Thyroid gland (tissue), 4 donors: ENCODE data around the gene ZNF18. TPM values are rescaled to one million over a fixed set of nuclear protein-coding genes. Genes with fewer than 3 reads are reported as not detected.
A peak's percentile ranks its signal among the peaks of the same experiment; 100 is the strongest.

Experiments used
- DNase-seq, 2 donors: peaks; one replicate each; pipeline ENCODE4 v3.0.0-alpha.2; 2019
- H3K27ac ChIP-seq, 3 donors: fragments of 200-600 bp; sonication (generic); 1 replicate in 2 of 3; 2 replicates in 1 of 3; pipeline ENCODE4 v1.5.1; 2016 to 2019; ENCODE audit warnings: mild to moderate bottlenecking in 1 of 3, moderate library complexity in 1 of 3
- H3K27me3 ChIP-seq: fragments of 200-600 bp; sonication (generic); one replicate; pipeline ENCODE4 v1.5.1; 2019
- H3K36me3 ChIP-seq, 2 donors: fragments of 200-600 bp; sonication (generic); one replicate each; pipeline ENCODE4 v1.5.1; 2016 to 2019
- H3K4me1 ChIP-seq, 2 donors: fragments of 200-600 bp; sonication (generic); one replicate each; pipeline ENCODE4 v1.5.1; 2017 to 2019
- H3K4me3 ChIP-seq, 3 donors: fragments of 200-600 bp; sonication (generic); replicated peaks in 1 of 3; 1 replicate in 2 of 3; 2 replicates in 1 of 3; pipeline ENCODE4 v1.5.1; 2016; ENCODE audit warnings: mild to moderate bottlenecking in 1 of 3
- H3K9me3 ChIP-seq: fragments of 200-600 bp; sonication (generic); one replicate; pipeline ENCODE4 v1.5.1; 2017
- POLR2A ChIP-seq, 2 donors: fragments of 450-650 bp; IDR thresholded peaks; one replicate each; pipeline ENCODE4 v1.6.1; 2017; ENCODE audit warnings: antibody characterized with exemption in 2 of 2, mild to moderate bottlenecking in 2 of 2, moderate library complexity in 1 of 2
- WGBS, 2 donors: methylation state at CpG; one replicate each; pipeline ENCODE4 v1.1.5; 2017; 5-methylcytosine and 5-hydroxymethylcytosine counted together
- intact Hi-C: fragments of 100-400 bp; cut with DNase I; formaldehyde crosslinking; loops from one replicate; pipeline ENCODE4 v1.15.1; 2023
- total RNA-seq, 4 donors: library from RNA; depleted of rRNA; stranded (reverse); fragments of >200 nt; gene quantifications; one replicate each; pipeline ENCODE4 v1.2.3, GENCODE V29; 2016
- TF ChIP-seq, protein P1 (sequence below), 6 experiments: fragments of 200-600 bp in 3 of 6; fragments of 450-650 bp in 3 of 6; sonication (generic) in 3 of 6; IDR thresholded peaks; one replicate each; pipeline ENCODE4 v1.5.1; 2016 to 2019; ENCODE audit warnings: antibody characterized with exemption in 6 of 6, mild to moderate bottlenecking in 2 of 6, inconsistent platforms in 1 of 6, moderate library complexity in 1 of 6

ZNF18 gene
- total RNA-seq, 4 donors from 2014 or later = 6.5 to 14.6 (median 8.6) TPM

DNA sequence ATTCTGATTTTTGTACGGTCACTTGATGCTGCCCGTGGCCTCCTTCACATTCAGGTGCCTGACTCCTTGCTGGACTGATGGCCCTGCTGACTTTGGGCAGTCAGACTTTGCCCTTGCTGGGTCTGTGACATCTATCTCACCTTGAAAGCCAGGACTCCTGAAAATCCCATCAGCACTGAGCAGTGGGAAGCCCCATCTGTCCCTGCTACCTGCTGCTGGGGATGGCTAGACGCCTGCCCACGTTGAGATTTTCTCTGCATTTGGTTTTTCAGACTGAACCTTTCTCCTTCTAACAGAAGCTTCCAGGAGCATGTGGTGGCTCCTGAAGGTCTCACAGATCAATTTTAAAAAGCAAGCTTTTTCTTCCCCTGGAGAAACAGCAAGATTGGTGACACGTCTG lies 10.2 kb upstream of the ZNF18 start:
- no peak for DNase-seq
- Histone ChIP-seq H3K9me3 (no peaks in the 10 kb centered on the region), H3K27me3 (no peaks in the 10 kb centered on the region), H3K27ac (no peak overlapping the region), H3K4me3 (no peak overlapping the region), H3K36me3 (no peaks in the 10 kb centered on the region), H3K4me1 (no peaks in the 10 kb centered on the region)
- 79 to 84% methylated on average over 5 of the region's 5 CpGs for WGBS, 2 donors
- TF ChIP-seq, protein P1, sequence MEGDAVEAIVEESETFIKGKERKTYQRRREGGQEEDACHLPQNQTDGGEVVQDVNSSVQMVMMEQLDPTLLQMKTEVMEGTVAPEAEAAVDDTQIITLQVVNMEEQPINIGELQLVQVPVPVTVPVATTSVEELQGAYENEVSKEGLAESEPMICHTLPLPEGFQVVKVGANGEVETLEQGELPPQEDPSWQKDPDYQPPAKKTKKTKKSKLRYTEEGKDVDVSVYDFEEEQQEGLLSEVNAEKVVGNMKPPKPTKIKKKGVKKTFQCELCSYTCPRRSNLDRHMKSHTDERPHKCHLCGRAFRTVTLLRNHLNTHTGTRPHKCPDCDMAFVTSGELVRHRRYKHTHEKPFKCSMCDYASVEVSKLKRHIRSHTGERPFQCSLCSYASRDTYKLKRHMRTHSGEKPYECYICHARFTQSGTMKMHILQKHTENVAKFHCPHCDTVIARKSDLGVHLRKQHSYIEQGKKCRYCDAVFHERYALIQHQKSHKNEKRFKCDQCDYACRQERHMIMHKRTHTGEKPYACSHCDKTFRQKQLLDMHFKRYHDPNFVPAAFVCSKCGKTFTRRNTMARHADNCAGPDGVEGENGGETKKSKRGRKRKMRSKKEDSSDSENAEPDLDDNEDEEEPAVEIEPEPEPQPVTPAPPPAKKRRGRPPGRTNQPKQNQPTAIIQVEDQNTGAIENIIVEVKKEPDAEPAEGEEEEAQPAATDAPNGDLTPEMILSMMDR (IDR thresholded peaks at IDR 0.05) = no peak
- no peak for TF ChIP-seq POLR2A (IDR thresholded peaks at IDR 0.05)
- intact Hi-C loops = no loop called here

DNA sequence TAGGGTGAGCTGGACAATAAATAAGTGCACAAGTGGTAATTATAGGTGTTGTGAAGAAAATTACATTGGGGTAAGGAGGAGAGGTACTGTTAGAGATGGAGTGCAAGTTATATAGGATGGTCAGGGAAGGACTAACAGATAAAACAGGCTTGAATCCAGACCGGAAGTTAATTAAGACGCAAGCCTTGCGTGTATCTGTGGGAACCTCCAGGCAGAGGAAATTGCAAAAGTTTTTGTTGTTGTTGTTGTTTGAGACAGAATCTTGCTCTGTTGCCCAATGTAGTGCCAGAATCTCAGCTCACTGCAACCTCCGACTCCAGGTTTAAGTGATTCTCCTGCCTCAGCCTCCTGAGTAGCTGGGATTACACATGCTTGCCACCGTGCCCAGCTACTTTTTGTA lies 2.4 kb upstream of the ZNF18 start:
- TF ChIP-seq POLR2A (IDR thresholded peaks at IDR 0.05) = no peak
- TF ChIP-seq, protein P1 (IDR thresholded peaks at IDR 0.05) = no peak
- 89 to 92% methylated on average over 5 of the region's 5 CpGs for WGBS, 2 donors
- Histone ChIP-seq H3K4me1 (peaks cover 0 to 9% of the 10 kb centered on the region in 2 donors), H3K4me3 (no peak overlapping the region), H3K27ac (no peak overlapping the region), H3K9me3 (no peaks in the 10 kb centered on the region), H3K27me3 (no peaks in the 10 kb centered on the region), H3K36me3 (no peaks in the 10 kb centered on the region)
- DNase-seq = no peak
- intact Hi-C loops = no loop called here

DNA sequence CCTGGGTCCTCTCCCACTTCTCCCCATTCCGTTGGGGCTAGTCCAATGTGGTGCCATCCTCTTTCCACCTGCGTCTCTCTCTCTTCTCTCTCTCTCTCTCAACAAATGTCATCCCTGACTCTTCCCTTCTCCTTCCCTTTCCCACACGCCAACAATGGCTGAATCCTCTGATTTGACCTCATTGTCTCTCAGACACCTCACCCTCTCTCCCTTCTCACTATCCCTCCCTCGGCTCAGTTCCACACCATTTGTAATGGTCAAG lies 628 bp upstream of the ZNF18 start:
- no peaks in the 10 kb centered on the region for H3K9me3 ChIP-seq
- no peaks in the 10 kb centered on the region for H3K27me3 ChIP-seq
- no peak for DNase-seq
- 60 to 73% methylated on average over 4 of the region's 4 CpGs for WGBS, 2 donors
- TF ChIP-seq POLR2A (IDR thresholded peaks at IDR 0.05) = no peak
- TF ChIP-seq, protein P1 (IDR thresholded peaks at IDR 0.05) = no peak
- H3K36me3 ChIP-seq = no peaks in the 10 kb centered on the region
- intact Hi-C loops = no loop called here
- H3K27ac ChIP-seq = peak overlapping the region in 2 of 3 donors; percentile 55 to 77
- H3K4me3 ChIP-seq = peak overlapping the region in 2 of 3 donors; percentile 36 to 74
- H3K4me1 ChIP-seq = peaks cover 0 to 9% of the 10 kb centered on the region in 2 donors

DNA sequence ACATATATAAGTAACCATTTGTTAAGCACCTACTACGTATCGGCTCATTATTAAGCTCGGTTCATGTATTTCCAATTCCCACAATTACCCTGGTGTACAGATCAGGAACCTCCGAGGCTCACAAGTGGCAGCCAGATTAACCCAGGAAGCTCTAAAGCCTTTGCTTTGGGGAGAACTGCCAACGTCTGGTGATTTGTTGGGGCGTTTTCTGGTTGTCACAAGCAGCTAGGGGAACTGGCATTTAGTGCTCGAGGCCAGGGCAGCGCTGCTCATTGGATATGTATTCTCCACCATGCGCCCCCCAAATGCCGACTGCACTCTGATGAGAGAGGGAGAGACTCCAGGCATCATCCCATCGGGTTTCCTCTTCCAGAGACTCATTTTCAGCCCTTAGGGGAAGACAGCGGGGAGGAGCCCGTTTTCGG lies 541 bp downstream of the ZNF18 start:
- Histone ChIP-seq H3K4me3 (peak overlapping the region; percentile 51 to 86 (median 74)), H3K27me3 (no peaks in the 10 kb centered on the region), H3K4me1 (peaks cover 0 to 9% of the 10 kb centered on the region in 2 donors), H3K27ac (peak overlapping the region; percentile 43 to 77 (median 76)), H3K9me3 (no peaks in the 10 kb centered on the region), H3K36me3 (no peaks in the 10 kb centered on the region)
- 1 to 2% methylated on average over 8 to 14 of the region's 14 CpGs for WGBS, 2 donors
- TF ChIP-seq, protein P1 (IDR thresholded peaks at IDR 0.05) = peak in 2 of 6 experiments; percentile 2 to 30
- no peak for TF ChIP-seq POLR2A (IDR thresholded peaks at IDR 0.05)
- DNase-seq = peak in 1 of 2 donors; percentile 21
- intact Hi-C loops = no loop called here

DNA sequence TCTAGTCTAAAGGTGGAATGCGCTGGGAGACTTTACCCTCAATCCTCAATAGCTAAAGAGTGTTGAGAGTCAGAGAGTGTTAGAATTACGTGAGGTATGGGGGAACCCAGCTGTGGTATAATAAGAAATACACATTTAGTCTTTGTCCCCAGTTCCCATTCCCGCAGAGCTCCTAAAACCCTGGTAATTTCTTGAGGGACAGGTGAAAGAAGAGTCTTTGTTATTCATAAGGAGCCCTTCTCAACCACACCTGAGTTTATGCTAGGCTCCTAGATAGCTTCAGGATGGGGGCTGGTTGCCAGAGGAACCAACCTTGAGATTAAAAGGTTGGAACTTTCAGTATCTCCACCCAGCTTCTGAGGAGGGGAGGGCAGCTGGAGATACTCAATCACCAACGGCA lies 5.8 kb downstream of the ZNF18 start:
- 68 to 71% methylated on average over 4 of the region's 4 CpGs for WGBS, 2 donors
- H3K9me3 ChIP-seq = no peaks in the 10 kb centered on the region
- intact Hi-C loops = no loop called here
- no peak overlapping the region for H3K4me3 ChIP-seq
- no peaks in the 10 kb centered on the region for H3K27me3 ChIP-seq
- H3K36me3 ChIP-seq = peaks cover 0 to 13% of the 10 kb centered on the region in 2 donors
- no peak for DNase-seq
- TF ChIP-seq, protein P1 (IDR thresholded peaks at IDR 0.05) = no peak
- no peak for TF ChIP-seq POLR2A (IDR thresholded peaks at IDR 0.05)
- H3K27ac ChIP-seq = no peak overlapping the region
- H3K4me1 ChIP-seq = peaks cover 0 to 7% of the 10 kb centered on the region in 2 donors
